Choroid plexus epithelial cell (primary cell): ENCODE measurements around the gene DDX5.

Experiments
- DNase-seq: peaks from one replicate; pipeline ENCODE4 v3.0.0-alpha.2; 2010; ENCODE audit warnings: low read depth
- H3K4me3 ChIP-seq: 2 replicates; pipeline ENCODE4 v1.5.1; 2011; ENCODE audit warnings: low read depth, mild to moderate bottlenecking, control low read depth, low read length, moderate library complexity
- TF ChIP-seq, protein P1 (sequence below): conservative IDR thresholded peaks from 2 replicates; pipeline ENCODE4 v1.5.1; 2011; ENCODE audit warnings: low read depth, mild to moderate bottlenecking, control low read depth, inconsistent platforms, low read length, moderate library complexity

The DDX5 gene

DNA sequence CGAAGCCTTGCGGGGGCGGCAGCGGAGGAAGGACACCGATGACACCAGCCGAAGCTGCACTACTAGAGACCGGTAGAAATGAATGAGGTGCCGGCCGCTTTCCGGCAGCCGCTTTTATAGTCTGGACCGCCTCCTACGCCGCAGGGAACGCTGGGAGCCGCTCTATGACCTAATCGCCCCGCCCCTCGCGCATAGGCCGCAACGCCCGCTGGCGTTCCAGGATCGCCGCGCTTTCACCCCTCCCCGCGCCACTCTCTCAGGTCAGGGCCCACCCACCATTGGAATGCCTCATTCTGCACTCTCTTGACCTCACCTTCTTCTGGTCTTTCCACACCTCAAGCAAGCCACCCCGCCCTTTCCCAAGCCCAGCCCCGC, at the start of gene DDX5:
Gene DDX5, minus strand, starts transcription at position 89 of the 375 bp plus-strand sequence. CDS start 170 bp downstream, outside the sequence.
- peak within 1 kb of the TSS; percentile 100 for H3K4me3 ChIP-seq
- DNase-seq = peak; percentile 98
- TF ChIP-seq, protein P1, sequence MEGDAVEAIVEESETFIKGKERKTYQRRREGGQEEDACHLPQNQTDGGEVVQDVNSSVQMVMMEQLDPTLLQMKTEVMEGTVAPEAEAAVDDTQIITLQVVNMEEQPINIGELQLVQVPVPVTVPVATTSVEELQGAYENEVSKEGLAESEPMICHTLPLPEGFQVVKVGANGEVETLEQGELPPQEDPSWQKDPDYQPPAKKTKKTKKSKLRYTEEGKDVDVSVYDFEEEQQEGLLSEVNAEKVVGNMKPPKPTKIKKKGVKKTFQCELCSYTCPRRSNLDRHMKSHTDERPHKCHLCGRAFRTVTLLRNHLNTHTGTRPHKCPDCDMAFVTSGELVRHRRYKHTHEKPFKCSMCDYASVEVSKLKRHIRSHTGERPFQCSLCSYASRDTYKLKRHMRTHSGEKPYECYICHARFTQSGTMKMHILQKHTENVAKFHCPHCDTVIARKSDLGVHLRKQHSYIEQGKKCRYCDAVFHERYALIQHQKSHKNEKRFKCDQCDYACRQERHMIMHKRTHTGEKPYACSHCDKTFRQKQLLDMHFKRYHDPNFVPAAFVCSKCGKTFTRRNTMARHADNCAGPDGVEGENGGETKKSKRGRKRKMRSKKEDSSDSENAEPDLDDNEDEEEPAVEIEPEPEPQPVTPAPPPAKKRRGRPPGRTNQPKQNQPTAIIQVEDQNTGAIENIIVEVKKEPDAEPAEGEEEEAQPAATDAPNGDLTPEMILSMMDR = no peak

DNA sequence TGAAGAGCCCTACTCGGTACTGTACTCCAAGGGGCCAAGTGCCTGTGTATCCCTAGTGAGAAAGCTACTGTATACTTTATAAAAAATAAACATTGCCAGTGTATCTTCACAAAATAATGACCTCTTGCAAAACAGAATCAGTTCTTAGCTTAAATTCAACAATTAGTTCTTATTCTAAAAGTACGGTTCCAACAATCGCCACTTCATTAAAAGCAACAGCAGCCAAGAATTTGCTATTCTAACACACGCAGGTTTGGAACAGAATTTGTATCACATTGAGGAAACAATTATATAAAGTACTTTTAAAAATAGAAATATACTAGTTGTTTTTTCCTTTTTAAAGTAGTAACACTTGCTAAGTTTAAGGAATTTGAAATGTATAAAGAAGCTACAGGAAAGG, 49.2 kb upstream of the DDX5 start:
- no peak for DNase-seq
- TF ChIP-seq, protein P1 = no peak
- H3K4me3 ChIP-seq = no peak overlapping the region

DNA sequence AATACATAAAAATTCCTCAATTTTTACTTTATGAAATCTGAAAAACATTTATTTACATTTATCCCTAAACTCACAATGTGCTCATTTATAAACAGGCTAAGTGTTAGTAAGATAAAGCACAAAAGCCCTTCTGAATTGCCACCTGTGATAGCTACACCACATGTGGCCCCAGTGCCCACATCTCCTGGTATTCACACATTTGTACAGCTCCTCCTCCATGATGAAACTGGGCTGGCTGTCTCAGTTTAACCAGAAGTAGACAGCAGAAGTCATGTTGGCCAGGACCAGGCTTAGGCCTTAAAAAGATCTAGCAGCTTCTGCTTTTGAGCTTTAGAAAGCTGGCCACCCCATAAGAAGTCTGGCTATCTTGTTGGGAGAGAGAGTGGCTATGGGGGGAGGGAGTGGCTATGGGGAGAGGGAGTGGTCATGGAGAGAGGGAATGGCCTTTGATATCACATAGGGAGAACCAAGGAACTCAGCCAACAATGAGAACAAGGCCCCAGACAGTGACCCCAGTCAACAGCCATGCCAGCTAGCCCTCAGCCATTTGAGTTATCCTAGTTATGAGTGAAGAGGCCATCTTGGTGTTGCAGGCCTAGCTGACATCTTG, 48.0 kb upstream of the DDX5 start:
- DNase-seq = no peak
- H3K4me3 ChIP-seq = no peak overlapping the region
- TF ChIP-seq, protein P1 = no peak

DNA sequence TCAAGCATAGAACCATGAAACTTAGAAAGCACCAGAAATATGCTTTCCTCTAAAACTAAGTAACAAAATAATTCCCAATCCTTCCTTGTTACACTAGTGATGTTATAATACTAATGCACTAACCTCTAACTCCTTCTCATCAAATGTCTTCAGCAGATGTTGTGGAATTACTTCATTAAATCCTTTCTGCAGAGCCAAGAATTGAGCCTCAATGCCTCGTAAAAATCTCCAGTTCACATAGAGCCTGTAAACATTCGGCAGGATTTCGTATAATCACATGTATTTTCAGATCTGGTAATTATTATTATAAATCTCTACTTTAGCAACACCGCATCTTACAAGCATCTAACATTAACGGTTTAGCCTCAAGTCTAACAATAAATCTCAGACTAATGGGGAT, 45.4 kb upstream of the DDX5 start:
- H3K4me3 ChIP-seq = no peak overlapping the region
- no peak for DNase-seq
- TF ChIP-seq, protein P1 = no peak

DNA sequence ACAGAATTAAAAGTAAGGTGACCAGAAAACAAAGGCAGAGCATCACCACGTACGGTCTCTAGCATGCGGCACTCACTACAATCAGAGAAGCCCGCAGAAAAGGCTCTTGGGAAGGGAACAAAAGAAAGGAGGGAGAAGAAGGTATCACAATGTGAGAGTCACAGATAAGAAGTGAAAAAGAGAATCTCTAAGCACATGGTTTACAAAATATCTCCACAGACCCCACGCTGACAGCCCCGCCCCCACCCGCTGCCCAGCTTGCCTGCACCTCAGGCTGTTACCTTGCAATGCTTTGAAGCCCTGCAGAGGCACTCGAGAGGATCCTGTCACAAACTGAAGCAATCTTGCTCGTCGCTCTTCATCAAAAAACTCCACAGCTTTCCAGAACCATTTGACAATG, 41.2 kb upstream of the DDX5 start:
- no peak for DNase-seq
- H3K4me3 ChIP-seq = no peak overlapping the region
- TF ChIP-seq, protein P1 = no peak

- no peak for DNase-seq
- TF ChIP-seq, protein P1 = no peak
- no peak overlapping the region for H3K4me3 ChIP-seq
Observed at GRCh38 chr17:64546716-64547115, 40.6 kb upstream of the DDX5 start.

GRCh38 chr17:64544742-64545141, 38.7 kb upstream of the DDX5 start:
- TF ChIP-seq, protein P1 = no peak
- no peak overlapping the region for H3K4me3 ChIP-seq
- DNase-seq = no peak
